ENCODE results near the gene RYR3.

The RYR3 gene

GRCh38 chr15:33524274-33524673, 213.5 kb downstream of the RYR3 start:
- CTCF ChIA-PET, result no interaction called here
- H3K27ac ChIP-seq (ENCODE audit: extremely low read depth, low read depth, low read length), result no peak overlapping the region
- H3K4me1 ChIP-seq (ENCODE audit: control insufficient read depth, insufficient read depth, low read length), result no peaks in the 10 kb centered on the region
- H3K9me3 ChIP-seq (ENCODE audit: control insufficient read depth, insufficient read depth, low read depth, low read length), result no peaks in the 10 kb centered on the region
- no peaks in the 10 kb centered on the region for H3K36me3 ChIP-seq (ENCODE audit: control insufficient read depth in 2 of 2, insufficient read depth in 1 of 2, low read length in 2 of 2)
- H3K4me3 ChIP-seq (ENCODE audit: low read depth, low read length), result no peak overlapping the region
- TF ChIP-seq BCL6B (tag by site-specific recombination; IDR thresholded peaks at IDR 0.05) (peak; percentile 56; the same call in 1 of the 2 replicates), PRDM6 (tag by site-specific recombination; IDR thresholded peaks at IDR 0.05) (0 out of 2 replicates have a peak, but pooled peaks have one; percentile 14), ZNF223 (tag by site-specific recombination; IDR thresholded peaks at IDR 0.05) (no peak), ZNF792 (tag by site-specific recombination; IDR thresholded peaks at IDR 0.05) (no peak), ZXDB (tag by site-specific recombination; IDR thresholded peaks at IDR 0.05) (no peak)
- POLR2A ChIA-PET, result no interaction called here

- H3K4me1 ChIP-seq (ENCODE audit: control insufficient read depth, insufficient read depth, low read length), result no peaks in the 10 kb centered on the region
- ChIA-PET CTCF (no interaction called here), POLR2A (no interaction called here)
- no peaks in the 10 kb centered on the region for H3K36me3 ChIP-seq (ENCODE audit: control insufficient read depth in 2 of 2, insufficient read depth in 1 of 2, low read length in 2 of 2)
- H3K4me3 ChIP-seq (ENCODE audit: low read depth, low read length), result no peak overlapping the region
- TF ChIP-seq ZNF266 (tag by site-specific recombination; IDR thresholded peaks at IDR 0.05; ENCODE audit: low read depth) (no peak), PRDM1 (tag by site-specific recombination; IDR thresholded peaks at IDR 0.05) (no peak)
- no peaks in the 10 kb centered on the region for H3K9me3 ChIP-seq (ENCODE audit: control insufficient read depth, insufficient read depth, low read depth, low read length)
- H3K27ac ChIP-seq (ENCODE audit: extremely low read depth, low read depth, low read length), result no peak overlapping the region
Measured at GRCh38 chr15:33526532-33526931, 215.8 kb downstream of the RYR3 start.

GRCh38 chr15:33533197-33533596, 222.4 kb downstream of the RYR3 start:
- TF ChIP-seq ZNF629 (tag by site-specific recombination; IDR thresholded peaks at IDR 0.05) (no peak), ZNF112 (tag by site-specific recombination; IDR thresholded peaks at IDR 0.05) (no peak), SP7 (tag by site-specific recombination; IDR thresholded peaks at IDR 0.05) (no peak), ZNF707 (tag by site-specific recombination; IDR thresholded peaks at IDR 0.05) (no peak), BCL11A (tag by site-specific recombination; IDR thresholded peaks at IDR 0.05; ENCODE audit: low read depth) (no peak), ZNF571 (tag by site-specific recombination; IDR thresholded peaks at IDR 0.05) (no peak), SCRT2 (tag by site-specific recombination; IDR thresholded peaks at IDR 0.05) (no peak), ZNF274 (IDR thresholded peaks at IDR 0.05; ENCODE audit: low read length) (no peak), ZNF274 (tag by site-specific recombination; IDR thresholded peaks at IDR 0.05; ENCODE audit: borderline replicate concordance) (no peak), ZNF354C (tag by site-specific recombination; IDR thresholded peaks at IDR 0.05; ENCODE audit: borderline replicate concordance, low read depth) (no peak), GFI1B (tag by site-specific recombination; IDR thresholded peaks at IDR 0.05) (no peak)
- Histone ChIP-seq H3K9me3 (ENCODE audit: control insufficient read depth, insufficient read depth, low read depth, low read length) (no peaks in the 10 kb centered on the region), H3K27ac (ENCODE audit: extremely low read depth, low read depth, low read length) (no peak overlapping the region), H3K4me1 (ENCODE audit: control insufficient read depth, insufficient read depth, low read length) (no peaks in the 10 kb centered on the region), H3K36me3 (ENCODE audit: control insufficient read depth in 2 of 2, insufficient read depth in 1 of 2, low read length in 2 of 2) (no peaks in the 10 kb centered on the region), H3K4me3 (ENCODE audit: low read depth, low read length) (no peak overlapping the region)
- ChIA-PET POLR2A (no interaction called here), CTCF (interaction anchor here (1.2 kb wide), 1 partner anchor 241 kb away, joined by 5 read pairs; no protein-coding TSS in a partner anchor)

- no peaks in the 10 kb centered on the region for H3K9me3 ChIP-seq (ENCODE audit: control insufficient read depth, insufficient read depth, low read depth, low read length)
- ChIA-PET CTCF (no interaction called here), POLR2A (no interaction called here)
- H3K4me3 ChIP-seq (ENCODE audit: low read depth, low read length), result no peak overlapping the region
- H3K27ac ChIP-seq (ENCODE audit: extremely low read depth, low read depth, low read length), result no peak overlapping the region
- TF ChIP-seq ZNF555 (tag by site-specific recombination; conservative IDR thresholded peaks at IDR 0.05), result no peak
- TF ChIP-seq ZNF23 (tag by site-specific recombination; IDR thresholded peaks at IDR 0.05; ENCODE audit: borderline replicate concordance), result no peak
- TF ChIP-seq HOXA7 (CRISPR knock-in tag; IDR thresholded peaks at IDR 0.05; ENCODE audit: borderline replicate concordance), result no peak
- no peak for TF ChIP-seq KLF8 (tag by site-specific recombination; IDR thresholded peaks at IDR 0.05)
- no peak for TF ChIP-seq ZNF341 (tag by site-specific recombination; IDR thresholded peaks at IDR 0.05; ENCODE audit: low read depth)
- no peak for TF ChIP-seq IKZF3 (tag by site-specific recombination; IDR thresholded peaks at IDR 0.05)
- TF ChIP-seq ZNF391 (tag by site-specific recombination; IDR thresholded peaks at IDR 0.05; ENCODE audit: borderline replicate concordance, low read depth), result no peak
- TF ChIP-seq ZNF274 (IDR thresholded peaks at IDR 0.05; ENCODE audit: low read length), result no peak
- no peak for TF ChIP-seq ZNF274 (tag by site-specific recombination; IDR thresholded peaks at IDR 0.05; ENCODE audit: borderline replicate concordance)
- TF ChIP-seq ZNF10 (tag by site-specific recombination; IDR thresholded peaks at IDR 0.05), result no peak
- TF ChIP-seq SETDB1 (IDR thresholded peaks at IDR 0.05; ENCODE audit: insufficient read length, low read length), result no peak
- no peak for TF ChIP-seq ZBTB1 (tag by site-specific recombination; IDR thresholded peaks at IDR 0.05)
- TF ChIP-seq FEZF1 (tag by site-specific recombination; IDR thresholded peaks at IDR 0.05), result no peak
- no peak for TF ChIP-seq ZNF514 (tag by site-specific recombination; IDR thresholded peaks at IDR 0.05)
- H3K36me3 ChIP-seq (ENCODE audit: control insufficient read depth in 2 of 2, insufficient read depth in 1 of 2, low read length in 2 of 2), result no peaks in the 10 kb centered on the region
- no peaks in the 10 kb centered on the region for H3K4me1 ChIP-seq (ENCODE audit: control insufficient read depth, insufficient read depth, low read length)
Measured at GRCh38 chr15:33534642-33535041, 223.9 kb downstream of the RYR3 start.

All from HEK293 (cell line).